ENCODE measurements around the gene PALS2.

Gene PALS2

GRCh38 chr7:24595671-24596418 is 22.6 kb downstream of the PALS2 start:
- TF ChIP-seq CTCF (IDR thresholded peaks at IDR 0.05; ENCODE audit: poor library complexity, severe bottlenecking) = no peak
- no peak overlapping the region for H3K27ac ChIP-seq (ENCODE audit: poor library complexity, severe bottlenecking)
- no peak for DNase-seq (ENCODE audit: low spot score)
- no peaks in the 10 kb centered on the region for H3K9me3 ChIP-seq (ENCODE audit: severe bottlenecking)
- H3K36me3 ChIP-seq (ENCODE audit: low read depth) = 0 out of 2 replicates have a peak, but pooled peaks cover 6% of the 10 kb centered on the region
- ATAC-seq (ENCODE audit: low read depth) = no peak
- no peak overlapping the region for H3K4me3 ChIP-seq (ENCODE audit: severe bottlenecking)
- no peaks in the 10 kb centered on the region for H3K27me3 ChIP-seq (ENCODE audit: insufficient read depth, poor library complexity, severe bottlenecking)
- H3K4me1 ChIP-seq (ENCODE audit: insufficient read depth, poor library complexity, severe bottlenecking) = no peaks in the 10 kb centered on the region

- H3K4me1 ChIP-seq (ENCODE audit: insufficient read depth, poor library complexity, severe bottlenecking) = no peaks in the 10 kb centered on the region
- no peaks in the 10 kb centered on the region for H3K9me3 ChIP-seq (ENCODE audit: severe bottlenecking)
- ATAC-seq (ENCODE audit: low read depth) (no peak), DNase-seq (ENCODE audit: low spot score) (no peak)
- no peak overlapping the region for H3K27ac ChIP-seq (ENCODE audit: poor library complexity, severe bottlenecking)
- no peak for TF ChIP-seq CTCF (IDR thresholded peaks at IDR 0.05; ENCODE audit: poor library complexity, severe bottlenecking)
- no peak overlapping the region for H3K4me3 ChIP-seq (ENCODE audit: severe bottlenecking)
- H3K36me3 ChIP-seq (ENCODE audit: low read depth) = 0 out of 2 replicates have a peak, but pooled peaks cover 6% of the 10 kb centered on the region
- no peaks in the 10 kb centered on the region for H3K27me3 ChIP-seq (ENCODE audit: insufficient read depth, poor library complexity, severe bottlenecking)
Observed at GRCh38 chr7:24597014-24597413, 23.8 kb downstream of the PALS2 start.

GRCh38 chr7:24601600-24601999 is 28.3 kb downstream of the PALS2 start:
- H3K27me3 ChIP-seq (ENCODE audit: insufficient read depth, poor library complexity, severe bottlenecking) = no peaks in the 10 kb centered on the region
- ATAC-seq (ENCODE audit: low read depth) = no peak
- no peak overlapping the region for H3K4me3 ChIP-seq (ENCODE audit: severe bottlenecking)
- no peaks in the 10 kb centered on the region for H3K4me1 ChIP-seq (ENCODE audit: insufficient read depth, poor library complexity, severe bottlenecking)
- no peak overlapping the region for H3K27ac ChIP-seq (ENCODE audit: poor library complexity, severe bottlenecking)
- DNase-seq (ENCODE audit: low spot score) = no peak
- 0 out of 2 replicates have a peak, but pooled peaks cover 3% of the 10 kb centered on the region for H3K36me3 ChIP-seq (ENCODE audit: low read depth)
- H3K9me3 ChIP-seq (ENCODE audit: severe bottlenecking) = no peaks in the 10 kb centered on the region
- no peak for TF ChIP-seq CTCF (IDR thresholded peaks at IDR 0.05; ENCODE audit: poor library complexity, severe bottlenecking)

GRCh38 chr7:24602860-24603456 is 29.7 kb downstream of the PALS2 start:
- ATAC-seq (ENCODE audit: low read depth) (no peak), DNase-seq (ENCODE audit: low spot score) (no peak)
- no peak for TF ChIP-seq CTCF (IDR thresholded peaks at IDR 0.05; ENCODE audit: poor library complexity, severe bottlenecking)
- Histone ChIP-seq H3K27ac (ENCODE audit: poor library complexity, severe bottlenecking) (no peak overlapping the region), H3K36me3 (ENCODE audit: low read depth) (0 out of 2 replicates have a peak, but pooled peaks cover 3% of the 10 kb centered on the region), H3K4me1 (ENCODE audit: insufficient read depth, poor library complexity, severe bottlenecking) (no peaks in the 10 kb centered on the region), H3K9me3 (ENCODE audit: severe bottlenecking) (peaks cover 4% of the 10 kb centered on the region), H3K27me3 (ENCODE audit: insufficient read depth, poor library complexity, severe bottlenecking) (no peaks in the 10 kb centered on the region), H3K4me3 (ENCODE audit: severe bottlenecking) (no peak overlapping the region)

GRCh38 chr7:24604630-24605029 is 31.4 kb downstream of the PALS2 start:
- no peak overlapping the region for H3K4me3 ChIP-seq (ENCODE audit: severe bottlenecking)
- H3K4me1 ChIP-seq (ENCODE audit: insufficient read depth, poor library complexity, severe bottlenecking) = no peaks in the 10 kb centered on the region
- peaks cover 4% of the 10 kb centered on the region for H3K9me3 ChIP-seq (ENCODE audit: severe bottlenecking)
- H3K27ac ChIP-seq (ENCODE audit: poor library complexity, severe bottlenecking) = no peak overlapping the region
- H3K36me3 ChIP-seq (ENCODE audit: low read depth) = 0 out of 2 replicates have a peak, but pooled peaks cover 3% of the 10 kb centered on the region
- TF ChIP-seq CTCF (IDR thresholded peaks at IDR 0.05; ENCODE audit: poor library complexity, severe bottlenecking) = no peak
- ATAC-seq (ENCODE audit: low read depth) (no peak), DNase-seq (ENCODE audit: low spot score) (no peak)
- H3K27me3 ChIP-seq (ENCODE audit: insufficient read depth, poor library complexity, severe bottlenecking) = no peaks in the 10 kb centered on the region

All from RWPE2 (cell line).